Right ventricle myocardium superior (tissue), 1 donor: ENCODE data around the gene GNB3. TPM values are rescaled to one million over a fixed set of nuclear protein-coding genes. Genes with fewer than 3 reads are reported as not detected.

ENCODE experiments used
- ATAC-seq: fragments of 200-7000 bp; cut with Tn5 transposase; one replicate; pipeline ENCODE4 v1.9.1; 2020; ENCODE audit warnings: mild to moderate bottlenecking; ENCODE audit not compliant: poor library complexity
- DNase-seq: peaks from one replicate; pipeline ENCODE4 v3.0.0-alpha.2; 2020
- intact Hi-C: fragments of 100-400 bp; cut with DNase I; formaldehyde crosslinking; loops from one replicate; pipeline ENCODE4 v1.11.2; 2022
- total RNA-seq: library from RNA; stranded (reverse); fragmentation: NEBNext Ultra II Directional; extraction: Animal tissue kit (Norgen Biotek cat#: 25700); gene quantifications from one replicate; pipeline ENCODE4 v1.2.1, GENCODE V29; 2021
- donor health status: DM: no; HTN: yes; CAD: no; lungs with severe emphysema.

GNB3 gene
- total RNA-seq, 1 donor from 2014 or later, result 2.9 TPM

DNA sequence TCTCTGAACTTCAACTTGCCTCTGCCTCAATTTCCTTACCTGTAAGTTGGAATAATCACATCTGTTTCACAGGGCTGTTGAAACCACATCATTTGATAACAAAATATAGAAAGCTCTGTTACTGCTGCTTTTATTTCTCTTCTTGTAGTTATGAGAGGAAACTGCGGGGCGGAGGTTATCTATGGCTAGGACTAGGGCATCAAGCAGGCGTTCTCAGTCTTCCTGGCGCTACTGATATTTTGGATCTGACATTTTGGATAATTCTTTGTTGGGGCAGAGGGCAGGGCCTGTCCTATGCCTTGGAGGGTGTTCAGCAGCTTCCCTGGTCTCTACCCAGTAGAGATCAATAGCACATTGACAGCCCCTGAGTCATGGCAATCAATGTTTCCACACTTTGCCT is 8.6 kb upstream of the GNB3 start:
- intact Hi-C loops, result no loop called here
- ATAC-seq, result no peak
- no peak for DNase-seq

DNA sequence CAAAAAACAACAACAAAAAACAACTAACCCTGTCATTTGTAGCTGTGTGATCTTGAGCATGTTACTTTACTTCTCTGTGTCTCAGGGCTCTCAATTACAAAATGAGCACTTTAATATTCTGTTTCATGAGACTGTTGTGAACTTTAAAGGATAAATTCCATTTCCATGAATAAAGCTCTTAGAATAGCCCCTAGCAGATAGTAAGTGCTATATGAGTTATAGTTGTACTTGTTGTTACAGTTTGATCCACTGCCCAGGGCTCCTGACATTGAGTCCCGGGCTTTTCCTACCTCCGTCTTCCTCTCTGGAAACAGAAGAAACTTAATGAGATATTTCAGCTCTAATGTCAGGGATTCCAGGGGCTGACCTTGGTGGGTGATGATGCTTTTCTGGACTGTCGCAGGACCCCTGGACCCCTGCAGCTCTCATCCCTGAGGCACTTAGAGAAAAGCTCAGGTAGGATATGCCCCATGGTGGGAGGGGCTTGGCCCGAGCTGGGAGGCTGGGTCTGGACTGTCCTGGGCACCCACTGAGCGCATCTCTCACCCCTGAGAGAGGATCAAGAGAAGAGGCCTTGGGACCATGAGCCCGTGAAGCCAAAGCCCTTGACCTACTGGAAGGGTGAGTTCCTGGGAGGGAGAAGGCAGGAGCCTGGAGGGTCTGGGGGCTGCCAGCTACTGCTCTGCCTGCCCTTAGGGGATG is 7.4 kb upstream of the GNB3 start:
- ATAC-seq, result peak; percentile 36
- intact Hi-C loops, result no loop called here
- DNase-seq, result no peak

DNA sequence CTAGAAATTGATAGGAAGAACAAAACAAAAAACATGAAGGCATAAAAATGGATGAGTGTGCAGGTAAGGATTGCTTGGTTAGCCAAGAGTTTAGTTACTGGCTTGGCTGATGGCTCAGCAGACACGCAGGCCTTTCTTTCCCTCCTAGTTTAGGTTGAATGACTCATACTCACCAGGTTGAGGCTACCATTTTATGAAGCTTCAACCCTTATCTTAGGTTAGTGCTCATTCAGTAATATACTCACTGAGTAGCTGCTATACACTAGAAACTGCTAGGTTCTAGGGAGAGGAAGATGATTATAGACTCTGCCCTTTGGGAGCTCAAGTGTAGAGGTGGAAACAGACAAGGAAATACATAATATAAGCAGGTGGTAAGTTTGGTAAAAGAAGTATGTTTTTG is 6.5 kb upstream of the GNB3 start:
- intact Hi-C loops, result no loop called here
- no peak for DNase-seq
- ATAC-seq, result no peak

DNA sequence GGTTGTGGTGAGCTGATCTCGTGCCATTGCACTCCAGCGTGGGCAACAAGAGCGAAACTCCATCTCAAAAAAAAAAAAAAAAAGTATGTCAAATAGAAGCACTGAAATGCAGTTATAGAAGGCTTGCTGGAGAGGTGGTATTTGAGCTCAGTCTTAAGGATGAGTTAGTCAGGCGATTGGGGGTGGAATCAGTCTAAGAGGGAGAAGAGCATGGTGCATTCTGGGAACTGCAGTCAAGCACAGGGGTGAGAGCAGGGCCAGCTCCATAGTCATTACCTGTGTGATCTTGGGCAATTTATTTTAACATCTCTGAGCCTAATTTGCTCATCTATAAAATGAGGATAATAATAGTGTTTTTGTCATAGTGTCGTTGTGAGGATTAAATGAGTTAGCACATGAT is 5.9 kb upstream of the GNB3 start:
- ATAC-seq (no peak), DNase-seq (no peak)
- intact Hi-C loops, result no loop called here

DNA sequence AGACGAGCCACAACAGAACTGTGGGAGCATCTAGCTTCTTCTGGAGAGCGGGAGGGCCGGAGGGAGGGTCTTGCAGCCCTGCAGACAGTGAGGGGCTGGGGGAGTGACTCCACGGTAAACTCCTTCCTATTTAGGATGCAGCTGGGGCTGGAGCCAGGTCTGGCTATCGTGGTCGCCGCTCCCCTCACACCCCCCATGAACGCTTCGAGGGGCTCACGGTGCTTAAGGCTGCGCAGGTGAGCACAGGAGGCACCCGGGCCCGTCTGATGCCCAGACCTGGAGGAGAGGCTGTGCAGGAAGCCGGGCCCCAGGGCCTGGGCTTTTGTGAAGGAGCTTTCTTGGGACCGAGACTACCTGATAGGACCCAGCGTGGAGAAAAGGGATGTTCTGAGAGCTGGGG is 3.9 kb upstream of the GNB3 start:
- intact Hi-C loops, result no loop called here
- ATAC-seq (no peak), DNase-seq (peak; percentile 22)

- ATAC-seq (no peak), DNase-seq (peak; percentile 23)
- intact Hi-C loops, result no loop called here
These were observed 3.2 kb upstream of the GNB3 start for GRCh38 chr12:6837370-6838060.

DNA sequence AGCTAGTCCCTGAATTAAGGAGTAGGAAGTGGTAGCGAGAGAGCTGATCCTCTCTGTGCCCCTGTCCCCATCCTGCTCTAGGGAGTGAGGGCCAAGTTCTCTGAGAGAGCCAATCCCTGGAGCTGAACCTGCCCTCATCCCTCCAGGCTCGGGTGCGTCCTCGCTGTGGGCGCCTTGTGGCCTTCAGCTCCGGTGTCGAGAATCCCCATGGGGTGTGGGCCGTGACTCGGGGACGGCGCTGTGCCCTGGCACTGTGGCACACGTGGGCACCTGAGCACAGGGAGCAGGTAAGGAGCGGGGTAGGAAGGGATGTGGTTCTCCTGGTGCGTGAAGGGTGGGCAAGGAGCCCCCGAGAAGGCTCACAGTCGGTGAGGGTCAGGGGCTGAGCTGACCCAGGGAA is 1.9 kb upstream of the GNB3 start:
- intact Hi-C loops, result no loop called here
- no peak for DNase-seq

DNA sequence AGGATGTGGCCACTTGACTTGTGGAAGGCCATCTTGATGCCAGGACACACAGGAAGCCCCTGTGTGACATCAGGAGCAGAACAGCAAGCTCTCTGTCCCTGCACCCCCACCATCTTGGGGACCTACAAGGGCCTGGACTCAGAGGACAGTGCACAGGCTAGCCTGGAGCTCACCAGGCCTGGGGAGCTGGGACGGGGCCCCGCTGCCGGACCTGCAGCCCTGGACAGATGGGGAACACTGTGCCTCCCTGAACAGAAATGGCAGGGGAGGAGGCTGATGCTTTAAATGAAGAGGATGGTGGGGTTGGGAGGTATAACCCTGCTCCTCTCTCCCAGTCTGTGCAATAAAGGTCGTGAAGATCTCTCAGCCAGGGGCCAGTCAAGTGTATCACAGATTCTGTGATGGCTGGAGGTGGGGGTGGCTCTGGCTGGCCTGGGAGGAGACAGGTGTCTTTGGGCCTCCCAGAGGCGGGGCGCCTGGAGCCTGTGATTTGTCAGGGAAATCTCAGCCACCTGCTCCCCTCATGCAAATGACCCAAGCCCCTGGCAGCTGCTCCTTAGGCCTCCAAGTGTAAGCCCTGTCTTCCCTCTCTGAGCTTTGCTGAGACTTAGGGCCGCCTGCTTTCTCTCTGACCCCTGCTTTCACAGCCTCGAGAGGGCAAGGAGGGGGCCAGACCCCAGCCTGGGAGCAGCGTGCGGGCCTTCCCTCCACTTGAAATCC is 1.1 kb upstream of the GNB3 start:
- intact Hi-C loops, result no loop called here
- ATAC-seq, result no peak
- DNase-seq, result no peak

More for the DNA sequence above, 1.9 kb upstream of the GNB3 start:
- no peak for ATAC-seq

- intact Hi-C loops, result no loop called here
- ATAC-seq, result no peak
- DNase-seq, result no peak
These were observed 395 bp upstream of the GNB3 start for GRCh38 chr12:6840330-6840729.

DNA sequence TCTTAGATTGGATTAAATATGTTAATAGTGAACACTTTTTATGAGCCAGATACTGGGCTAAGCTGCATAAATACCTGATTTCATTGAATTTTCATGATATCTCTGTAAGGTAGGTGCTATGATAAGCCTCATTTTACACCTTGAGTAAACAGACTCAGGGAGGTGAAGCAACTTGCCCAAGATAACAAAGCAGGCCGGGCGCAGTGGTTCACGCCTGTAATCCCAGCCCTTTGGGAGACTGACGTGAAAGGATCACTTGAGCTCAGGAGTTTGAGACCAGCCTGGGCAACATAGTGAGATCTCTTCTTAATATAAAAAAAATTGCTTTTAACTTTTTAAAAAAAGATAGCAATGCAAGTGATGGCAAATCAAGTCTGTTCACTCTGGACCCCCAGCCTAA is 1.4 kb downstream of the GNB3 start:
- DNase-seq, result no peak
- intact Hi-C loops, result no loop called here

GRCh38 chr12:6843118-6843902 is 2.6 kb downstream of the GNB3 start:
- ATAC-seq (no peak), DNase-seq (no peak)
- intact Hi-C loops, result no loop called here

More for the DNA sequence above, 1.4 kb downstream of the GNB3 start:
- ATAC-seq, result no peak

GRCh38 chr12:6845395-6845794 is 4.7 kb downstream of the GNB3 start:
- no peak for DNase-seq
- intact Hi-C loops, result no loop called here
- ATAC-seq, result no peak

DNA sequence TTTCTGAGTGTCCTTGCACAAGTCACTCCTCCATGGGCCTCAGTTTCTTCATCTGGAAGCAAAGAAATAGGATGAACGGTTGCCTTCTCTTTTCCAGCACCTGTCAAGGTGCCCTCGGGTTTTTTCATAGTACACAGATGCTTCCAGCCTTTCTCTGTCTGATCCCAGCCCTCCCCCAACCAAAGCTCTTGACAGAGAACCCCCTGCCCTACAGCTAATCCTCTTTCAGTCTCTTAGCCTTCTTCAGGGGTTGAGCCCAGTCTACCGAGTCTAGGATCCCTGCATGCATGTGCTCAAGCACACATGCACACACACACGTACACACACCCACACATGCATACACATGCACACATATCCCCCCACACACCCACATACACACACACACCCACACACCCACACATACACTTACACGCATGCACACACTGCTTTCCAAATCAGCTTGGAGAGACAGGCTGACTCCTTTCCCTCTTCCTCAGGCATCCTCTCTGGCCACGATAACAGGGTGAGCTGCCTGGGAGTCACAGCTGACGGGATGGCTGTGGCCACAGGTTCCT is 5.7 kb downstream of the GNB3 start:
- ATAC-seq, result no peak
- intact Hi-C loops, result no loop called here

DNA sequence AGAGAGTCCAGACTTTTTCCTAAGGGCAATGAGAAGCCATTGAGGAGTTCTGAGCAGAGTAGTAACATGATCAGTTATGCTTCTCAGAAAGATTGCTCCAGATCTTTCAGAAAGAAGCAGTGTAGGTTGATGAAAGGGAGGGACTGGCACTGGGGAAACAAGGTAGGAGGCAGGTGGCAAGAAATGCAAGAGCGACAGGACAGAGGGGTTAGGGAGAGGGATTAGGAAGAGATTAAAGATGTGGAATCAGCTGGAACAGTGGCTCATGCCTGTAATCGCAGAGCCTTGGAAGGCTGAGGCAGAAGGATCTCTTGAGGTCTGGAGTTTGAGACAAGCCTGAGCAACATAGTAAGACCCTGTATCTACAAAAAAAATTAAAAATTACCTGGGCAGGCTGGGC is 7.0 kb downstream of the GNB3 start:
- ATAC-seq (no peak), DNase-seq (no peak)
- intact Hi-C loops, result no loop called here

More for the DNA sequence above, 5.7 kb downstream of the GNB3 start:
- no peak for DNase-seq

DNA sequence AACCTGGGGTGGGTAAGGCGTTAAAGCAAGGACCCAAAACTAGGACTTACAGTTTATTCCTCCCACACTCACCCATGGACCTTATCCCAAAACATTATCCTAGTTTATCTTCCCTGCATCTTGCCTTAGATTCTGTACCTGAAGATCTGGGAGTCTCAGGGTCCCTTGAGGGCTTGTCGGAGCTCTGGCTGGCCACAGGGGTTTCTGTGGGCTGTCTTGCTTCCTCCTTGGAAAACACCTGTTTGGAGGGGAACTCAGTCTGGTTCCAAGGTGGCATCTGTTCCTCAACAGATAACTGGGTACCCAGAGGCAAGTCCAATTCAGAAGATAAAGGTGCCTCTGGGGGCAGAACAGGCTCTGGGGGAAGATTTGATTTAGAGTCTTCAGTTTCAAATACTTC is 8.7 kb downstream of the GNB3 start:
- ATAC-seq, result no peak
- intact Hi-C loops, result no loop called here
- no peak for DNase-seq

GRCh38 chr12:6849976-6850560 is 9.3 kb downstream of the GNB3 start:
- ATAC-seq, result no peak
- intact Hi-C loops, result no loop called here
- DNase-seq, result no peak

DNA sequence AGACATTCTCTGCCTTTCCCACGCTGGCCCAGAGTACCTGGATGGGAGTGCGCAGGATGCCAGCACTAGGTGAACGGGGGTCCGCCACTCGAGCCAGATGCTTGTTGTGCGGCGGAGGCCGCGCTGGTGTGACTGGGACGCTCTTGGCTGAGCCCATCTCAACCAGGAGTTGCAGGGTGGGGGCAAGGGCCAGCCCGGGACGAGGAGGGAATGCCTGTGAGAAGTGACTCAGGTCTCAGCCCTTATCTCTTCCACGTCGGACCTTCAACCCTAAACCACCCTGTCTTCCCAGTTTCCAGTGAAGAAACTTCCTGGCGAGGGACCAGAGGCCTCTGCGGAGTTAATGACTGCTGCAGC is 10.0 kb downstream of the GNB3 start:
- DNase-seq (no peak), ATAC-seq (no peak)
- intact Hi-C loops, result no loop called here

GRCh38 chr12:6851153-6851920 is 10.6 kb downstream of the GNB3 start, which contains the start of gene CDCA3:
TSS of gene CDCA3 (minus strand) at chr12:6851286. CDS start at chr12:6850952, 334 bp downstream.
- DNase-seq (peak; percentile 96), ATAC-seq (peak; percentile 82)
- intact Hi-C loops, result no loop called here
